IMR-90 (cell line): ENCODE data around the gene DLGAP4. TPM values are rescaled to one million over a fixed set of nuclear protein-coding genes. Genes with fewer than 3 reads are reported as not detected.

Source experiments
- ATAC-seq: fragments of 200-7000 bp; cut with Tn5 transposase; 2 replicates; pipeline ENCODE4 v1.9.1; 2020; ENCODE audit warnings: low read depth, mild to moderate bottlenecking, moderate library complexity
- BruUV-seq: library from RNA; stranded (reverse); fragments of 400-500 nt; replicated peaks from 2 replicates; lab custom pipeline; 2021; lab: Mats Ljungman, UMichigan
- CTCF ChIA-PET: fragments of 300-600 bp; formaldehyde crosslinking; extraction: SDS; loops from one replicate; lab custom pipeline; 2021; ENCODE audit warnings: antibody characterized with exemption; lab: Yijun Ruan, JAX
- POLR2A ChIA-PET: fragments of 300-600 bp; sonication (Branson Sonifier 250); formaldehyde crosslinking; loops from one replicate; lab custom pipeline; 2022; ENCODE audit warnings: antibody characterized with exemption; ENCODE audit not compliant: unreplicated experiment; lab: Charles Lee
- DNase-seq: peaks from one replicate; pipeline ENCODE4 v3.0.0; 2013
- H2AFZ ChIP-seq: replicated peaks from 2 replicates; pipeline ENCODE3; 2013; ENCODE audit warnings: low read length, mild to moderate bottlenecking; ENCODE audit not compliant: poor library complexity
- H2AK5ac ChIP-seq: 2 replicates; pipeline ENCODE4 v1.6.1; 2013; ENCODE audit warnings: low read depth, low read length, inconsistent platforms
- H2AK9ac ChIP-seq: replicated peaks from 2 replicates; pipeline ENCODE3; 2013; ENCODE audit warnings: mild to moderate bottlenecking, low read depth, low read length, moderate library complexity; ENCODE audit not compliant: poor library complexity
- H2BK120ac ChIP-seq: 2 replicates; pipeline ENCODE4 v1.6.1; 2013; ENCODE audit warnings: low read depth, low read length, inconsistent platforms
- H2BK15ac ChIP-seq: 3 replicates; pipeline ENCODE4 v1.6.1; 2013; ENCODE audit warnings: low read depth, low read length, inconsistent platforms
- H2BK20ac ChIP-seq: 2 replicates; pipeline ENCODE4 v1.6.1; 2013; ENCODE audit warnings: low read depth, mild to moderate bottlenecking, inconsistent platforms, low read length, moderate library complexity
- H2BK5ac ChIP-seq: 2 replicates; pipeline ENCODE4 v1.6.1; 2013; ENCODE audit warnings: mild to moderate bottlenecking, low read depth, low read length, inconsistent platforms; ENCODE audit not compliant: poor library complexity, severe bottlenecking
- H3K14ac ChIP-seq: replicated peaks from 2 replicates; pipeline ENCODE4 v1.6.1; 2013; ENCODE audit warnings: low read depth, low read length, inconsistent platforms
- H3K18ac ChIP-seq: 2 replicates; pipeline ENCODE4 v1.6.1; 2013; ENCODE audit warnings: low read depth, low read length, control low read depth
- H3K23ac ChIP-seq: 2 replicates; pipeline ENCODE4 v1.6.1; 2013; ENCODE audit warnings: low read depth, low read length, inconsistent platforms
- H3K27ac ChIP-seq: 2 replicates; pipeline ENCODE4 v1.5.1; 2013; ENCODE audit warnings: mild to moderate bottlenecking, control low read depth, low read length; ENCODE audit not compliant: insufficient read depth
- H3K27me3 ChIP-seq: 2 replicates; pipeline ENCODE4 v1.6.1; 2013; ENCODE audit warnings: low read length; ENCODE audit not compliant: control insufficient read depth, insufficient read depth
- H3K36me3 ChIP-seq: 2 replicates; pipeline ENCODE4 v1.6.1; 2013; ENCODE audit warnings: low read length, mixed read lengths; ENCODE audit not compliant: control insufficient read depth, insufficient read depth
- H3K4ac ChIP-seq: 2 replicates; pipeline ENCODE4 v1.6.1; 2013; ENCODE audit warnings: low read depth, low read length, inconsistent platforms
- H3K4me1 ChIP-seq: 2 replicates; pipeline ENCODE4 v1.6.1; 2013; ENCODE audit warnings: low read length, mixed read lengths; ENCODE audit not compliant: control insufficient read depth, insufficient read depth
- H3K4me2 ChIP-seq: 2 replicates; pipeline ENCODE4 v1.6.1; 2013; ENCODE audit warnings: low read depth, mild to moderate bottlenecking, control low read depth, low read length, moderate library complexity
- H3K4me3 ChIP-seq: 2 replicates; pipeline ENCODE4 v1.5.1; 2013; ENCODE audit warnings: low read depth, mild to moderate bottlenecking, control low read depth, low read length, moderate library complexity; ENCODE audit not compliant: insufficient read depth
- H3K56ac ChIP-seq: 2 replicates; pipeline ENCODE4 v1.6.1; 2013; ENCODE audit warnings: low read length, inconsistent platforms; ENCODE audit not compliant: insufficient read depth; ENCODE audit errors: extremely low read depth
- H3K79me1 ChIP-seq, 2 experiments: 2 replicates each; pipeline ENCODE4 v1.6.1; 2013; ENCODE audit warnings: low read length in 2 of 2, inconsistent platforms in 1 of 2, low read depth in 1 of 2
- H3K9ac ChIP-seq: 2 replicates; pipeline ENCODE4 v1.6.1; 2013; ENCODE audit warnings: low read depth, low read length, control low read depth
- H3K9me1 ChIP-seq: 2 replicates; pipeline ENCODE4 v1.6.1; 2013; ENCODE audit warnings: low read length, inconsistent platforms; ENCODE audit not compliant: insufficient read depth
- H3K9me3 ChIP-seq: 2 replicates; pipeline ENCODE4 v1.6.1; 2013; ENCODE audit warnings: low read length; ENCODE audit not compliant: control insufficient read depth, insufficient read depth
- H4K20me1 ChIP-seq: 2 replicates; pipeline ENCODE4 v1.6.1; 2013; ENCODE audit warnings: low read length, inconsistent platforms; ENCODE audit not compliant: insufficient read depth
- H4K5ac ChIP-seq: 2 replicates; pipeline ENCODE4 v1.6.1; 2013; ENCODE audit warnings: mild to moderate bottlenecking, low read depth, low read length, control low read depth
- H4K8ac ChIP-seq, 2 experiments: 2 replicates each; pipeline ENCODE4 v1.6.1; 2013; ENCODE audit warnings: low read depth in 2 of 2, low read length in 2 of 2, control low read depth in 1 of 2, inconsistent platforms in 1 of 2
- H4K91ac ChIP-seq: 2 replicates; pipeline ENCODE4 v1.6.1; 2013; ENCODE audit warnings: low read depth, low read length, inconsistent platforms; ENCODE audit not compliant: insufficient read depth
- POLR2A ChIP-seq: IDR thresholded peaks from 2 replicates; pipeline ENCODE4 v1.6.1; 2012; ENCODE audit warnings: mild to moderate bottlenecking, low read depth, low read length
- WGBS, 2 experiments: methylation state at CpG; one replicate each; pipeline versions ENCODE4 v1.1.5 to v1.1.7; 2013; ENCODE audit warnings: missing lambda C conversion rate in 2 of 2; ENCODE audit not compliant: insufficient read length in 1 of 2; ENCODE audit errors: extremely low coverage in 2 of 2; 5-methylcytosine and 5-hydroxymethylcytosine counted together
- dilution Hi-C: fragments of 300-500 bp; cut with HindIII; formaldehyde crosslinking; loops from one replicate; pipeline ENCODE4 v1.14.3; 2018; ENCODE audit warnings: low sequenced_read_pairs; ENCODE audit not compliant: unreplicated experiment
- in situ Hi-C: fragments of 300-500 bp; cut with MboI; formaldehyde crosslinking; loops from 3 replicates; pipeline ENCODE4 v1.14.3; 2019; ENCODE audit warnings: low sequenced_read_pairs, inconsistent platforms, mixed read lengths
- intact Hi-C: fragments of 100-400 bp; cut with micrococcal nuclease; formaldehyde crosslinking; loops from 2 replicates; pipeline ENCODE4 v1.10.0; 2022
- polyA plus RNA-seq, 3 experiments: library from polyadenylated mRNA; depleted of rRNA; stranded (reverse); fragments of >200 nt; gene quantifications; 2 replicates each; pipeline ENCODE4 v1.2.3, GENCODE V29; 2012; ENCODE audit warnings: low replicate concordance in 1 of 3
- total RNA-seq: library from RNA; depleted of rRNA; stranded (reverse); fragments of >200 nt; gene quantifications from 2 replicates; pipeline ENCODE4 v1.2.3, GENCODE V29; 2012

Gene DLGAP4
- total and polyA plus RNA-seq, 2 of the 4 experiments (the other 2 are of a cell fraction), result 32.3 to 73.2 TPM

DNA sequence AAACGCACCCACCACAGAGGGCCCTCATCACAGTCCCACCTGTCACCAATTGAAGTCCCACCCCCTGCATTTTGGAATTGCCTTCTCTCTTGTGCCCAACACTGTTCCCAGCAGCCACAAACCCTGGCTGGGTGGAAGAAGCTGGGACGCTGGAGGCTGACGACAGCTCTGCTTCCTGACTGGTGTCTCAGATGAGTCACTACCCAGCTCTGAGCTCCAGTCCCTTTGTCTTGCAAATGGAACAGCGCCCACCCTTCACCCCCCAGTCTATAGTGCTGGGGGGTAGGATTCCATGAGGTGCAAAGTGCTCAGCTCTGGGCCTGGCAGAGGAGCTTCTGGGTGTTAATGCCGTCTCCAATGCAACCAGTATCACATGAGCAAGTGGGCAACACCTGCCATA, 85.3 kb downstream of the DLGAP4 start:
- Histone ChIP-seq H2AK5ac (no peak overlapping the region), H3K27ac (no peak overlapping the region), H4K91ac (no peak overlapping the region), H3K4me2 (no peak overlapping the region), H3K9me1 (no peaks in the 10 kb centered on the region), H3K79me1 (no peaks in the 10 kb centered on the region), H4K8ac (no peak overlapping the region), H2BK120ac (no peak overlapping the region), H3K9me3 (no peaks in the 10 kb centered on the region), H3K4me3 (no peak overlapping the region), H3K4ac (no peak overlapping the region), H3K56ac (no peak overlapping the region), H3K9ac (no peak overlapping the region), H3K27me3 (peaks cover 30% of the 10 kb centered on the region), H2BK5ac (no peak overlapping the region), H3K14ac (no peak overlapping the region), H3K23ac (no peak overlapping the region), H4K20me1 (no peaks in the 10 kb centered on the region), H2BK20ac (no peak overlapping the region), H2AFZ (no peak overlapping the region), H3K4me1 (no peaks in the 10 kb centered on the region), H2BK15ac (no peak overlapping the region), H2AK9ac (no peak overlapping the region), H3K18ac (no peak overlapping the region), H4K5ac (no peak overlapping the region), H3K36me3 (no peaks in the 10 kb centered on the region)
- CTCF ChIA-PET, result no interaction called here
- POLR2A ChIA-PET, result no interaction called here
- in situ Hi-C loops (no loop called here), intact Hi-C loops (no loop called here), dilution Hi-C loops (no loop called here)
- WGBS, 2 experiments, result 17% methylated on average over 1 of the region's 5 CpGs; no CpG with 5 or more reads in 1 of the 2 experiments
- BruUV-seq, result no TSS peak
- ATAC-seq (no peak), DNase-seq (no peak)
- TF ChIP-seq POLR2A, result no peak
